HepG2 (cell line): ENCODE data around the gene APRT. TPM values are rescaled to one million over a fixed set of nuclear protein-coding genes. Genes with fewer than 3 reads are reported as not detected.

Experiments used
- CREM ChIP-seq, 2 experiments: sonication (generic) in 1 of 2; formaldehyde crosslinking in 1 of 2; IDR thresholded peaks; 2 replicates each; pipeline versions ENCODE4 v1.4.0 to v1.6.1; 2016 to 2020; ENCODE audit warnings: antibody characterized with exemption in 1 of 2, mild to moderate bottlenecking in 1 of 2, missing genetic modification reagents in 1 of 2
- PHF21A ChIP-seq: sonication (generic); formaldehyde crosslinking; IDR thresholded peaks from 2 replicates; pipeline ENCODE4 v1.5.0; 2020; ENCODE audit warnings: mild to moderate bottlenecking, missing genetic modification reagents
- RFXANK ChIP-seq: IDR thresholded peaks from 2 replicates; pipeline ENCODE4 v1.6.1; 2016
- ZBTB21 ChIP-seq: sonication (generic); formaldehyde crosslinking; IDR thresholded peaks from 2 replicates; pipeline ENCODE4 v1.4.0; 2020; ENCODE audit warnings: missing genetic modification reagents
- ZFAT ChIP-seq: sonication (generic); formaldehyde crosslinking; conservative IDR thresholded peaks from 2 replicates; pipeline ENCODE4 v1.8.1; 2023; ENCODE audit warnings: missing genetic modification reagents, inconsistent platforms
- ZFP36L1 ChIP-seq: sonication (generic); formaldehyde crosslinking; IDR thresholded peaks from 2 replicates; pipeline ENCODE4 v1.8.0; 2022; ENCODE audit warnings: mild to moderate bottlenecking, missing genetic modification reagents, moderate library complexity
- ZFP37 ChIP-seq: sonication (generic); formaldehyde crosslinking; IDR thresholded peaks from 2 replicates; pipeline ENCODE4 v1.4.0; 2020; ENCODE audit warnings: missing genetic modification reagents, borderline replicate concordance
- ZFP62 ChIP-seq: sonication (generic); formaldehyde crosslinking; IDR thresholded peaks from 2 replicates; pipeline ENCODE4 v1.4.0; 2020; ENCODE audit warnings: missing genetic modification reagents
- ZNF343 ChIP-seq: sonication (generic); formaldehyde crosslinking; IDR thresholded peaks from 2 replicates; pipeline ENCODE4 v1.4.0; 2020; ENCODE audit warnings: mild to moderate bottlenecking, missing genetic modification reagents
- ZNF446 ChIP-seq: sonication (generic); formaldehyde crosslinking; IDR thresholded peaks from 2 replicates; pipeline ENCODE4 v1.5.0; 2020; ENCODE audit warnings: mild to moderate bottlenecking, missing genetic modification reagents
- ZNF557 ChIP-seq: sonication (generic); formaldehyde crosslinking; IDR thresholded peaks from 2 replicates; pipeline ENCODE4 v1.4.0; 2020; ENCODE audit warnings: missing genetic modification reagents
- ZNF749 ChIP-seq: sonication (generic); formaldehyde crosslinking; IDR thresholded peaks from 2 replicates; pipeline ENCODE4 v1.8.0; 2022; ENCODE audit warnings: mild to moderate bottlenecking, missing genetic modification reagents, moderate library complexity, borderline replicate concordance
- polyA plus RNA-seq, 8 experiments: library from polyadenylated mRNA; depleted of rRNA in 3 of 8; stranded (reverse) in 7 of 8; unstranded in 1 of 8; fragments of >200 nt; fragmentation: Illumina TruSeq in 4 of 8; extraction: Trizol in 4 of 8; gene quantifications; 2 replicates each; pipeline versions ENCODE4 v1.2.1 to v1.2.3, GENCODE V29; 2011 to 2016; ENCODE audit warnings: low read depth in 4 of 8, missing spikeins in 1 of 8, mixed read lengths in 1 of 8; ENCODE audit not compliant: insufficient read depth in 1 of 8
- total RNA-seq, 5 experiments: library from RNA; depleted of rRNA; stranded (reverse); fragments of >200 nt; fragmentation: Illumina TruSeq; extraction: Trizol; gene quantifications; 2 replicates each; pipeline ENCODE4 v1.2.3, GENCODE V29; 2016; ENCODE audit warnings: low read depth in 1 of 5
- TF ChIP-seq, protein P1 (sequence below): sonication (generic); formaldehyde crosslinking; IDR thresholded peaks from 2 replicates; pipeline ENCODE4 v1.4.0; 2020; ENCODE audit warnings: mild to moderate bottlenecking, missing genetic modification reagents
- TF ChIP-seq, protein P2 (sequence below): sonication (generic); formaldehyde crosslinking; IDR thresholded peaks from 2 replicates; pipeline ENCODE4 v1.4.0; 2020; ENCODE audit warnings: missing genetic modification reagents
- TF ChIP-seq, protein P3 (sequence below), 2 experiments: sonication (generic) in 1 of 2; formaldehyde crosslinking in 1 of 2; IDR thresholded peaks; 2 replicates each; pipeline versions ENCODE4 v1.4.0 to v1.6.1; 2018 to 2020; ENCODE audit warnings: missing genetic modification reagents in 2 of 2, borderline replicate concordance in 1 of 2, low read depth in 1 of 2, mild to moderate bottlenecking in 1 of 2, missing biosample characterization in 1 of 2

Gene APRT
- total and polyA plus RNA-seq, 2 of the 13 experiments (the other 11 are each of a cell fraction or from before 2014, with no cell fraction given), result 155 to 242 TPM

DNA sequence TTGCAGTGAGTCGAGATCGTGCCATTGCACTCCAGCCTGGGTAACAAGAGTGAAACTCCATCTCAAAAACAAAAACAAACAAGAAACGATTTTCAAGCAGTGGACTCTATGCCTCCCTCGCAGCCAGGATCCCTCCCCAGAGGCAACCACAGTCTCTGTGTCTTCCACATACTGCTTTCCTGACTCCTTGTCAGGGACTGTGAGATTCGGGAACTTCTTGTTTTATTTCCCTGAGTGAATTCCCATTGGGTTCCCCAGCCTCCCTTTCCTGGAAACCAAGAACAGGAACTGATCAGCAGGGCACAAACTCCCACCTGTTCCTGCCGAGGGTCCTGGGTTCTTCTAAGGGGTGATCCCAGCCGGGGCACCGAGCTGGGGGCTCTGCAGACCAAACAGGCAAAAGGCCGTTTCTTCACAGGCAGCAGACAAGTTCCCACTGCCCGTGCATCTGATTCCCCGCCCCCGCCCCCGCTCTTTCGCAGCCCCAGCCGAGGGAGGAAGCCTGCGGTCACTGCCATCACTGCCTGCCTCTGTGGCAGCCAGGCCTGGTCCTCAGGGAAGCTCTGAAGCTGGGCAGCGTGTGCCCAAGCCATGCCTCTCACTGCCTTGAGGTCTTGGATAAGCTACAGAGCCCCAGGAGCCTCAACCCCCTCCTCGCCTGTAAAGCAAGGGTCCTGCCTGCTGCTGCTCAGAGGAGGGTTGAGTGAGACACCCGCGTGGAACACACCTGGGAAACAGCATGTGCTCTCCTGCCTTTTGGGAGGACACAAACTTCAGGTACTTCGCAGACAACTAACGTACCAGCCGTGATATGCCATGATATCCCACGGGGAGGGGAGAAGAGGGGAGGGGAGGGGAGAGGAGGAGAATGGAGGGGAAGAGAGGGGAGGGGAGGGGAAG lies 21.2 kb downstream of the APRT start (continued):
- TF ChIP-seq ZFP62 (CRISPR knock-in tag) (no peak), CREM (IDR thresholded peaks at IDR 0.05) (no peak), CREM (CRISPR knock-in tag; IDR thresholded peaks at IDR 0.05) (no peak), RFXANK (CRISPR knock-in tag) (no peak), ZNF557 (CRISPR knock-in tag) (no peak), ZNF446 (CRISPR knock-in tag) (no peak), ZFP36L1 (CRISPR knock-in tag) (no peak), ZNF749 (no peak), ZFAT (CRISPR knock-in tag) (no peak), ZBTB21 (CRISPR knock-in tag) (no peak), PHF21A (CRISPR knock-in tag) (no peak), ZNF343 (CRISPR knock-in tag) (0 out of 2 replicates have a peak, but pooled peaks have one; percentile 36), ZFP37 (CRISPR knock-in tag) (no peak)
- TF ChIP-seq, protein P1, sequence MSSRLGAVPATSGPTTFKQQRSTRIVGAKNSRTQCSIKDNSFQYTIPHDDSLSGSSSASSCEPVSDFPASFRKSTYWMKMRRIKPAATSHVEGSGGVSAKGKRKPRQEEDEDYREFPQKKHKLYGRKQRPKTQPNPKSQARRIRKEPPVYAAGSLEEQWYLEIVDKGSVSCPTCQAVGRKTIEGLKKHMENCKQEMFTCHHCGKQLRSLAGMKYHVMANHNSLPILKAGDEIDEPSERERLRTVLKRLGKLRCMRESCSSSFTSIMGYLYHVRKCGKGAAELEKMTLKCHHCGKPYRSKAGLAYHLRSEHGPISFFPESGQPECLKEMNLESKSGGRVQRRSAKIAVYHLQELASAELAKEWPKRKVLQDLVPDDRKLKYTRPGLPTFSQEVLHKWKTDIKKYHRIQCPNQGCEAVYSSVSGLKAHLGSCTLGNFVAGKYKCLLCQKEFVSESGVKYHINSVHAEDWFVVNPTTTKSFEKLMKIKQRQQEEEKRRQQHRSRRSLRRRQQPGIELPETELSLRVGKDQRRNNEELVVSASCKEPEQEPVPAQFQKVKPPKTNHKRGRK (CRISPR knock-in tag), result no peak
- TF ChIP-seq, protein P2, sequence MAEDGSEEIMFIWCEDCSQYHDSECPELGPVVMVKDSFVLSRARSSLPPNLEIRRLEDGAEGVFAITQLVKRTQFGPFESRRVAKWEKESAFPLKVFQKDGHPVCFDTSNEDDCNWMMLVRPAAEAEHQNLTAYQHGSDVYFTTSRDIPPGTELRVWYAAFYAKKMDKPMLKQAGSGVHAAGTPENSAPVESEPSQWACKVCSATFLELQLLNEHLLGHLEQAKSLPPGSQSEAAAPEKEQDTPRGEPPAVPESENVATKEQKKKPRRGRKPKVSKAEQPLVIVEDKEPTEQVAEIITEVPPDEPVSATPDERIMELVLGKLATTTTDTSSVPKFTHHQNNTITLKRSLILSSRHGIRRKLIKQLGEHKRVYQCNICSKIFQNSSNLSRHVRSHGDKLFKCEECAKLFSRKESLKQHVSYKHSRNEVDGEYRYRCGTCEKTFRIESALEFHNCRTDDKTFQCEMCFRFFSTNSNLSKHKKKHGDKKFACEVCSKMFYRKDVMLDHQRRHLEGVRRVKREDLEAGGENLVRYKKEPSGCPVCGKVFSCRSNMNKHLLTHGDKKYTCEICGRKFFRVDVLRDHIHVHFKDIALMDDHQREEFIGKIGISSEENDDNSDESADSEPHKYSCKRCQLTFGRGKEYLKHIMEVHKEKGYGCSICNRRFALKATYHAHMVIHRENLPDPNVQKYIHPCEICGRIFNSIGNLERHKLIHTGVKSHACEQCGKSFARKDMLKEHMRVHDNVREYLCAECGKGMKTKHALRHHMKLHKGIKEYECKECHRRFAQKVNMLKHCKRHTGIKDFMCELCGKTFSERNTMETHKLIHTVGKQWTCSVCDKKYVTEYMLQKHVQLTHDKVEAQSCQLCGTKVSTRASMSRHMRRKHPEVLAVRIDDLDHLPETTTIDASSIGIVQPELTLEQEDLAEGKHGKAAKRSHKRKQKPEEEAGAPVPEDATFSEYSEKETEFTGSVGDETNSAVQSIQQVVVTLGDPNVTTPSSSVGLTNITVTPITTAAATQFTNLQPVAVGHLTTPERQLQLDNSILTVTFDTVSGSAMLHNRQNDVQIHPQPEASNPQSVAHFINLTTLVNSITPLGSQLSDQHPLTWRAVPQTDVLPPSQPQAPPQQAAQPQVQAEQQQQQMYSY (CRISPR knock-in tag), result no peak
- TF ChIP-seq, protein P3, sequence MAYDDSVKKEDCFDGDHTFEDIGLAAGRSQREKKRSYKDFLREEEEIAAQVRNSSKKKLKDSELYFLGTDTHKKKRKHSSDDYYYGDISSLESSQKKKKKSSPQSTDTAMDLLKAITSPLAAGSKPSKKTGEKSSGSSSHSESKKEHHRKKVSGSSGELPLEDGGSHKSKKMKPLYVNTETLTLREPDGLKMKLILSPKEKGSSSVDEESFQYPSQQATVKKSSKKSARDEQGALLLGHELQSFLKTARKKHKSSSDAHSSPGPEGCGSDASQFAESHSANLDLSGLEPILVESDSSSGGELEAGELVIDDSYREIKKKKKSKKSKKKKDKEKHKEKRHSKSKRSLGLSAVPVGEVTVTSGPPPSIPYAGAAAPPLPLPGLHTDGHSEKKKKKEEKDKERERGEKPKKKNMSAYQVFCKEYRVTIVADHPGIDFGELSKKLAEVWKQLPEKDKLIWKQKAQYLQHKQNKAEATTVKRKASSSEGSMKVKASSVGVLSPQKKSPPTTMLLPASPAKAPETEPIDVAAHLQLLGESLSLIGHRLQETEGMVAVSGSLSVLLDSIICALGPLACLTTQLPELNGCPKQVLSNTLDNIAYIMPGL (CRISPR knock-in tag; IDR thresholded peaks at IDR 0.05; ENCODE audit: borderline replicate concordance in 1 of 2, low read depth in 1 of 2), result no peak
- TF ChIP-seq, all 625 proteins: peak for 33
